Measurements from ENCODE around the gene ALPL.

GRCh38 chr1:21590934-21591333 is 81.7 kb downstream of the ALPL start:
- no peak for TF ChIP-seq CTCF (IDR thresholded peaks at IDR 0.05)
- TF ChIP-seq POLR2A (IDR thresholded peaks at IDR 0.05) = no peak
